ENCODE measurements around the gene TBR1.

The TBR1 gene

GRCh38 chr2:161434118-161434517, 18.0 kb downstream of the TBR1 start:
- H3K27ac Mint-ChIP-seq, result no peak overlapping the region
- no peaks in the 10 kb centered on the region for H3K4me1 Mint-ChIP-seq (ENCODE audit: low read depth)
- peaks cover 71% of the 10 kb centered on the region for H3K27me3 Mint-ChIP-seq
- H3K9me3 Mint-ChIP-seq, result no peaks in the 10 kb centered on the region
- no peak overlapping the region for H3K4me3 Mint-ChIP-seq
- H3K36me3 Mint-ChIP-seq (ENCODE audit: low read depth), result no peaks in the 10 kb centered on the region

- H3K4me1 Mint-ChIP-seq (ENCODE audit: low read depth), result no peaks in the 10 kb centered on the region
- no peaks in the 10 kb centered on the region for H3K9me3 Mint-ChIP-seq
- H3K36me3 Mint-ChIP-seq (ENCODE audit: low read depth), result no peaks in the 10 kb centered on the region
- H3K27ac Mint-ChIP-seq, result no peak overlapping the region
- H3K27me3 Mint-ChIP-seq, result peaks cover 67% of the 10 kb centered on the region
- H3K4me3 Mint-ChIP-seq, result no peak overlapping the region
Observed at GRCh38 chr2:161436411-161436810, 20.3 kb downstream of the TBR1 start.

DNA sequence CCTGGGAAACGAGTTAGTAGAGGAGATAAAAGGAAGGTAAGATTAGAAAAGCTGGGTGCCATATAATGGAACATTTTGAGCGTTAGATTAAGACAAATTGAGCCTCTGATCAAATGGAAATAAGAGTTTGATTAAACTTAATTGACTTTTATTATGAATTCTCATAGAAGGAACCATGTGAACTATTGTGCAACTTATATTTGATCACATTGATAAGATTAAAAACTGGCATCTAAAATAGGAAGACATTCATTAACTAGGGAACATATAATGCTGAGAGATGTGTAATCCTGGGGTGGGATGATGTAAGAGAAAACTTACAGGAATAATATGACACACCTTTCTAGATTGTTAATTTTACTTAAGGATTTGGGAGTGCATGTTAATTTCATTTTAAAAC, 22.5 kb downstream of the TBR1 start:
- H3K4me3 Mint-ChIP-seq, result no peak overlapping the region
- no peaks in the 10 kb centered on the region for H3K4me1 Mint-ChIP-seq (ENCODE audit: low read depth)
- H3K9me3 Mint-ChIP-seq, result no peaks in the 10 kb centered on the region
- H3K36me3 Mint-ChIP-seq (ENCODE audit: low read depth), result no peaks in the 10 kb centered on the region
- no peak overlapping the region for H3K27ac Mint-ChIP-seq
- peaks cover 66% of the 10 kb centered on the region for H3K27me3 Mint-ChIP-seq

DNA sequence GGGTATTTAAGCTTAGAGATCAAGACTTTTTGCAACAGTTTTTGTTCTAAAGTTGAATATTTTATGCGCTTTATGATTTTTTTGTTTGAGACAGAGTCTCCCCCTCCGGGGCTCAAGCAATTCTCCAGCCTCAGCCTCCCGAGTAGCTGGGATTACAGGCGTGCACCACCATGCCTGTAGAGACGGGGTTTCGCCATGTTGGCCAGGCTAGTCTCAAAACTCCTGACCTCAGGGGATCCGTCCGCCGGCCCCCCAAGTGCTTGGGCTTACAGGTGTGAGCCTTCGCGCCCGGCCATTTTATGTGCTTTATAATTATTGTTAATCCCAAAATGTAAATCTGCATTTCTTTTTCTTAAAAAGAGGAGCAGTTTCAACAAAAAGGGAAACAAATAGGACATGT, 29.0 kb downstream of the TBR1 start:
- Mint-ChIP-seq H3K4me1 (ENCODE audit: low read depth) (no peaks in the 10 kb centered on the region), H3K27ac (no peak overlapping the region), H3K4me3 (no peak overlapping the region), H3K9me3 (no peaks in the 10 kb centered on the region), H3K27me3 (peaks cover 38% of the 10 kb centered on the region), H3K36me3 (ENCODE audit: low read depth) (no peaks in the 10 kb centered on the region)

- H3K4me3 Mint-ChIP-seq, result no peak overlapping the region
- peaks cover 20% of the 10 kb centered on the region for H3K27me3 Mint-ChIP-seq
- no peak overlapping the region for H3K27ac Mint-ChIP-seq
- H3K9me3 Mint-ChIP-seq, result no peaks in the 10 kb centered on the region
- no peaks in the 10 kb centered on the region for H3K4me1 Mint-ChIP-seq (ENCODE audit: low read depth)
- H3K36me3 Mint-ChIP-seq (ENCODE audit: low read depth), result no peaks in the 10 kb centered on the region
Observed at GRCh38 chr2:161448431-161448830, 32.3 kb downstream of the TBR1 start.

DNA sequence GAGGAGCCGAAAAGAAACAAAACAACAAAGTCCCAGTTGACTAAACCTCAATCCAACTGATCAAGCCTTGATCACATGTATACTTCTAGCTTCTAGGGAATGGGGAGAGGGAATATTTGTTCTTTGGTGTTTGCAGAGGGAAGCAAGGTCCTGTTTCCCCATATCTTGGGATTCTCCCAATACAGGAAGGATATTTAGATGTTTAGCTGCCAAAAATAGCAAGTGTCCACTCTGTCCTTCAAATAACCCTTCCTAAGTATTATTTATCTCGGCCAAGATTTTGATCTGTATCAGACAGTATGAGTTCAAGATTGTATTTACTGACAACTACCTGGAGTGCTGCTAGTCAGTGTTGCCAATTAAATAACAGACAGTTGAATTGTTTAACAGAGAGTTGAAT, 55.5 kb downstream of the TBR1 start:
- H3K4me3 Mint-ChIP-seq, result no peak overlapping the region
- H3K27me3 Mint-ChIP-seq, result peaks cover 18% of the 10 kb centered on the region
- no peaks in the 10 kb centered on the region for H3K4me1 Mint-ChIP-seq (ENCODE audit: low read depth)
- no peaks in the 10 kb centered on the region for H3K9me3 Mint-ChIP-seq
- H3K27ac Mint-ChIP-seq, result no peak overlapping the region
- H3K36me3 Mint-ChIP-seq (ENCODE audit: low read depth), result no peaks in the 10 kb centered on the region

GRCh38 chr2:161474920-161475319, 58.8 kb downstream of the TBR1 start:
- H3K27ac Mint-ChIP-seq, result no peak overlapping the region
- peaks cover 22% of the 10 kb centered on the region for H3K27me3 Mint-ChIP-seq
- no peak overlapping the region for H3K4me3 Mint-ChIP-seq
- no peaks in the 10 kb centered on the region for H3K9me3 Mint-ChIP-seq
- H3K4me1 Mint-ChIP-seq (ENCODE audit: low read depth), result no peaks in the 10 kb centered on the region
- no peaks in the 10 kb centered on the region for H3K36me3 Mint-ChIP-seq (ENCODE audit: low read depth)
